Omental fat pad (tissue), 4 donors: ENCODE data around the gene CCDC192. TPM values are rescaled to one million over a fixed set of nuclear protein-coding genes. Genes with fewer than 3 reads are reported as not detected.

ENCODE experiments used
- ATAC-seq: fragments of 150-250 bp; one replicate; pipeline ENCODE4 v1.9.1; 2016; ENCODE audit warnings: mild to moderate bottlenecking, moderate library complexity; ENCODE audit not compliant: low FRiP score
- DNase-seq: peaks from one replicate; pipeline ENCODE4 v3.0.0-alpha.2; 2019; ENCODE audit warnings: low spot score
- CTCF ChIP-seq, 3 donors: fragments of 450-650 bp; IDR thresholded peaks; one replicate each; pipeline ENCODE4 v1.5.1; 2016 to 2017; ENCODE audit warnings: antibody characterized with exemption in 3 of 3, mild to moderate bottlenecking in 3 of 3, moderate library complexity in 2 of 3
- total RNA-seq, 4 donors: library from RNA; depleted of rRNA; stranded (reverse); fragments of >200 nt; gene quantifications; one replicate each; pipeline ENCODE4 v1.1.0, GENCODE V29; 2016

CCDC192 gene
- total RNA-seq, 4 donors from 2014 or later, result 0.56 TPM; not detected in 3

DNA sequence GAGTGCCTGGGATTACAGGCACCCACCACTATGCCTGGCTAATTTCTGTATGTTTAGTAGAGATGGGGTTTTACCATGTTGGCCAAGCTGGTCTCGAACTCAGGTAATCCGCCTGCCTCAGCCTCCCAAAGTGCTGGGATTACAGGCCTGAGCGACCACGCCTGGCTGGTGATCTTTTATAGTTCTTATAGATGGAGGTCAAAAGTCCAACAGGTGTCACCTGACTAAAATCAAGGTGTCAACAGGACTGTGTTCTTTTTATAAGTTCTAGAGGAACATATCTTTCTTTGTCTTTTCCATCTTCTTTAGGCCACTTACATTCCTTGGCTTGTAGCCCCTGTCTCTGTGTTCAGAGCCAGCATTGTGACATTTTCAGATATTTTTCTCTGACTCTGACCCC lies 224.9 kb downstream of the CCDC192 start:
- no peak for DNase-seq
- ATAC-seq, result no peak
- TF ChIP-seq CTCF (IDR thresholded peaks at IDR 0.05), result no peak

GRCh38 chr5:127930311-127930710 lies 227.1 kb downstream of the CCDC192 start:
- no peak for TF ChIP-seq CTCF (IDR thresholded peaks at IDR 0.05)
- ATAC-seq, result no peak
- DNase-seq, result no peak

DNA sequence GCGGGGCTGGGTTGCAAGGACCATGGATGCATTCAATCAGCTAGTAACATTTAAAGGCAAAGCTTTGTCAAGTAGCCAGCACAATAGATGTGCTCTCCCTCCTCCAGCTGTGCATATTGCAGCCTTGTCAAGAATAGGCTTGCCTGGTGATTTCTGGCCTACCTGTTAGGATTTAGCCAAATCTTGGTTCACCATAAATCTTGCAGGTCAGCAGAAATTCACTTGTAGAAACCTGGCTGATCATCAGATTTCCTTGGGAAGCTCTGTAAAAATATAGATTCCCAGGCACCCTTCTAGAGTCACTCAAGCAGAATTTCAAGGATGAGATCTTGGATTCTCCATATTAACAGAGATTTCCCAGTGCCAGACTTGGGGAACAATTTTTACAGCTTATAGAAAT lies 228.2 kb downstream of the CCDC192 start:
- no peak for DNase-seq
- no peak for TF ChIP-seq CTCF (IDR thresholded peaks at IDR 0.05)
- no peak for ATAC-seq

- ATAC-seq (no peak), DNase-seq (no peak)
- no peak for TF ChIP-seq CTCF (IDR thresholded peaks at IDR 0.05)
Observed at GRCh38 chr5:127933348-127933747, 230.2 kb downstream of the CCDC192 start.

GRCh38 chr5:127934791-127935256 lies 231.6 kb downstream of the CCDC192 start:
- DNase-seq, result no peak
- no peak for TF ChIP-seq CTCF (IDR thresholded peaks at IDR 0.05)
- no peak for ATAC-seq

- TF ChIP-seq CTCF (IDR thresholded peaks at IDR 0.05), result no peak
- DNase-seq (no peak), ATAC-seq (no peak)
Observed at GRCh38 chr5:127935398-127935797, 232.2 kb downstream of the CCDC192 start.

DNA sequence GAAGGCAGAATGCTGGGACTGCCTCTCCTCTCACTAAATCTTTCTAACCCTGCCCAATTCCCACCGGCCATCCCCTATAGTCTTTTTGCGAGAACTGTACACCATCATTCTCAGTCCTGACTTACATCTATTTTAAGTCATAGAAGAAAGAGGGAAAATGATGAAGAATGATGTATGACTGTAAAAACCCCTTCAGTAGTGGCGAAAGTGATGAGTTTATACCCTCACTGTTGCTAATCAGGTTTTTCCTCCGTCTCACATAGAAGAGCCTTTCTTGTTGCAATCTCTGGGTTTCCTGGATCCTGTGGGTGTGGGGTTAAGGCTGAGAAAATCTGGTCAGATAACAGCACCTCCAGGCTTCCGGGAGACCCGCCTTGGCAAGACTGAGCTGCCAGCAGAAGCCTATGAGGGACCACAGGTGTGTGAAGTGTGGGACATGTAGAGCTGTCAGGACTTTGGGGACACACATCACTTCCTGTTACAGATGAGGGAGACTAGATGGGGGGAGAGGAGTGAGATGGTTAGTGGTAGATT lies 233.3 kb downstream of the CCDC192 start:
- DNase-seq (no peak), ATAC-seq (no peak)
- no peak for TF ChIP-seq CTCF (IDR thresholded peaks at IDR 0.05)
